ENCODE data around the gene MARCHF2. TPM values are rescaled to one million over a fixed set of nuclear protein-coding genes. Genes with fewer than 3 reads are reported as not detected.
"Not testable (repeated sequence)": the region's sequence is repeated elsewhere in the genome, so short reads cannot be mapped to it uniquely, and the experiment has no call there.

The MARCHF2 gene
- total RNA-seq, 2 experiments from 2014 or later = 10.3 to 11.1 TPM

- CTCF ChIA-PET = interaction anchor here (0.6 kb wide), 1 partner anchor 31 kb away, joined by 3 read pairs; no protein-coding TSS in a partner anchor
- POLR2A ChIA-PET = not testable (repeated sequence)
Observed at GRCh38 chr19:8386419-8386818, 26.7 kb upstream of the MARCHF2 start.

GRCh38 chr19:8386990-8387389 lies 26.1 kb upstream of the MARCHF2 start:
- CTCF ChIA-PET = interaction anchor here (0.6 kb wide), 1 partner anchor 712 kb away, joined by 3 read pairs; no protein-coding TSS in a partner anchor
- POLR2A ChIA-PET = no interaction called here

GRCh38 chr19:8387688-8388611 lies 25.2 kb upstream of the MARCHF2 start:
- POLR2A ChIA-PET = no interaction called here
- CTCF ChIA-PET = interaction anchor here (0.6 to 1.0 kb wide), 2 partner anchors 190 to 711 kb away, joined by 3 read pairs; no protein-coding TSS in a partner anchor

GRCh38 chr19:8388612-8388958 lies 24.5 kb upstream of the MARCHF2 start:
- POLR2A ChIA-PET = no interaction called here
- CTCF ChIA-PET = interaction anchor here (1.0 kb wide), 1 partner anchor 190 kb away, joined by 3 read pairs; no protein-coding TSS in a partner anchor

GRCh38 chr19:8389891-8390616 lies 23.1 kb upstream of the MARCHF2 start, which contains the start of gene RAB11B:
Gene RAB11B, plus strand, starts transcription at chr19:8390360. Its CDS starts 57 bp downstream, at chr19:8390417.
- ChIA-PET CTCF (interaction anchor here (1.5 kb wide), 1 partner anchor 23 kb away, joined by 4 read pairs; the partner anchor contains the start of gene MARCHF2), POLR2A (interaction anchor here (0.6 to 1.7 kb wide), 4 partner anchors 27 to 124 kb away, joined by 4 to 6 read pairs (median 4); partner anchors contain the start of gene ZNF414)

- POLR2A ChIA-PET = interaction anchor here (0.5 to 1.7 kb wide), 5 partner anchors 28 to 123 kb away, joined by 3 to 6 read pairs (median 4); partner anchors contain the start of gene ZNF414
Observed at GRCh38 chr19:8390617-8390981, 22.5 kb upstream of the MARCHF2 start.

GRCh38 chr19:8391198-8392016 lies 21.7 kb upstream of the MARCHF2 start:
- CTCF ChIA-PET = interaction anchor here (0.6 to 2.4 kb wide), 3 partner anchors 22 to 37 kb away, joined by 3 to 13 read pairs (median 4); partner anchors contain the start of gene MARCHF2
- POLR2A ChIA-PET = interaction anchor here (0.5 to 1.7 kb wide), 3 partner anchors 47 to 122 kb away, joined by 3 to 5 read pairs (median 4); partner anchors contain the start of gene ZNF414

More at GRCh38 chr19:8390617-8390981, 22.5 kb upstream of the MARCHF2 start:
- CTCF ChIA-PET = interaction anchor here (0.6 to 2.4 kb wide), 3 partner anchors 22 to 37 kb away, joined by 3 to 13 read pairs (median 4); partner anchors contain the start of gene MARCHF2

GRCh38 chr19:8392017-8392591 lies 21.0 kb upstream of the MARCHF2 start:
- POLR2A ChIA-PET = no interaction called here
- CTCF ChIA-PET = interaction anchor here (0.8 to 2.4 kb wide), 2 partner anchors 22 to 38 kb away, joined by 3 to 13 read pairs; no protein-coding TSS in a partner anchor

- ChIA-PET CTCF (interaction anchor here (0.8 kb wide), 1 partner anchor 21 kb away, joined by 3 read pairs; no protein-coding TSS in a partner anchor), POLR2A (no interaction called here)
Observed at GRCh38 chr19:8393192-8393870, 19.8 kb upstream of the MARCHF2 start.

GRCh38 chr19:8393871-8394250 lies 19.2 kb upstream of the MARCHF2 start:
- CTCF ChIA-PET = no interaction called here
- POLR2A ChIA-PET = no interaction called here

GRCh38 chr19:8395621-8396082 lies 17.5 kb upstream of the MARCHF2 start:
- ChIA-PET CTCF (interaction anchor here (1.0 to 1.8 kb wide), 2 partner anchors 42 to 120 kb away, joined by 3 to 10 read pairs; no protein-coding TSS in a partner anchor), POLR2A (interaction anchor here (0.6 kb wide), 1 partner anchor 70 kb away, joined by 15 read pairs; no protein-coding TSS in a partner anchor)

- ChIA-PET POLR2A (interaction anchor here (0.6 kb wide), 1 partner anchor 70 kb away, joined by 15 read pairs; no protein-coding TSS in a partner anchor), CTCF (interaction anchor here (1.8 kb wide), 1 partner anchor 42 kb away, joined by 10 read pairs; no protein-coding TSS in a partner anchor)
Observed at GRCh38 chr19:8396185-8396562, 16.9 kb upstream of the MARCHF2 start.

- POLR2A ChIA-PET = no interaction called here
Observed at GRCh38 chr19:8396563-8397203, 16.4 kb upstream of the MARCHF2 start.

GRCh38 chr19:8397271-8397670 lies 15.8 kb upstream of the MARCHF2 start:
- ChIA-PET POLR2A (no interaction called here), CTCF (interaction anchor here (1.0 to 2.4 kb wide), 3 partner anchors 44 to 74 kb away, joined by 3 to 17 read pairs (median 4); no protein-coding TSS in a partner anchor)

More at GRCh38 chr19:8396563-8397203, 16.4 kb upstream of the MARCHF2 start:
- CTCF ChIA-PET = interaction anchor here (1.0 to 2.4 kb wide), 4 partner anchors 43 to 75 kb away, joined by 3 to 17 read pairs (median 7); no protein-coding TSS in a partner anchor

GRCh38 chr19:8397746-8398310 lies 15.3 kb upstream of the MARCHF2 start:
- POLR2A ChIA-PET = no interaction called here
- CTCF ChIA-PET = interaction anchor here (1.0 to 2.4 kb wide), 3 partner anchors 44 to 74 kb away, joined by 3 to 17 read pairs (median 4); no protein-coding TSS in a partner anchor

GRCh38 chr19:8398311-8398771 lies 14.8 kb upstream of the MARCHF2 start:
- POLR2A ChIA-PET = no interaction called here
- CTCF ChIA-PET = interaction anchor here (2.4 kb wide), 1 partner anchor 45 kb away, joined by 17 read pairs; no protein-coding TSS in a partner anchor

Data from activated CD8-positive, alpha-beta memory T cell treated with anti-CD3 and anti-CD28 coated beads for 36 hours (primary cell).